ENCODE data around the gene SUMO2.
A peak's percentile ranks its signal among the peaks of the same experiment; 100 is the strongest.

Gene SUMO2

DNA sequence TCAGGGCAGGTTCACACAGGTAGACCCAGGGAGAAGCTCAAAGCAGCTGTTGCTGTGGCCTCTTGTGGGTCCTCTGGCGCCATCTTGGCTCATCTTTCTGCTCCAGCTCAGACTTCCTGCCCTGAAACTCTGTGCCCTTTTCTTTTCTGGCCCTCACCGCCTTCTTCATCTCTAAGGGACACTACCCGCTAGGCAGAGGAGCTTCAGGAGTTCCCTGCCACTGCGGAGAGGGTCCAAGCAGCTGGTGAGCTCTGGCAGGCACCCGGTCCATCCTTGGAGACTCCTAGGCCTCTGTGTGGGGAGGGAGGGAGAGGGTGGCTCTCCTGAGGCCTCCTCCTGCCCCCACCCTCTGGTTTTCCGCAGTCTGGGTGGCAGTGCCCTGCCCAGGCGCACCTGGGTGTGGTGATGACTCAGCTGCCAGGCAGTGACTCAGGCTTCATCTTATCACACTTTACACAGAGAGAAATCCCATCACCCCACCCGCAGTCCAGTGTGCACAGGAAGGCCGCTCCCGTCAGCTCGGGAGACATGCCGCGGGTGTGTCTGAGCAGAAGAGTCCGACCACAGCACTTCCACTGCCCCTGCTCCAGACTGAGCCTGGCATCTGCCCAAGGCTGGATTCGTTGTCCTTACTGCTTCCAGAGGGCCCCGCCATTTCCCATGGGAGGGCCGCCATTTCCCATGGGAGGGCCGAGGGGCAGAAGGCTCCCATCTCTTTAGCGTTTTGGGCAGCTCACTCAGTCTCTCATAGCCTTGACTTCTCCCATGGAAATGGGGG is 58.5 kb downstream of the SUMO2 start:
- DNase-seq (ENCODE audit: low read depth) = peak; percentile 41

DNA sequence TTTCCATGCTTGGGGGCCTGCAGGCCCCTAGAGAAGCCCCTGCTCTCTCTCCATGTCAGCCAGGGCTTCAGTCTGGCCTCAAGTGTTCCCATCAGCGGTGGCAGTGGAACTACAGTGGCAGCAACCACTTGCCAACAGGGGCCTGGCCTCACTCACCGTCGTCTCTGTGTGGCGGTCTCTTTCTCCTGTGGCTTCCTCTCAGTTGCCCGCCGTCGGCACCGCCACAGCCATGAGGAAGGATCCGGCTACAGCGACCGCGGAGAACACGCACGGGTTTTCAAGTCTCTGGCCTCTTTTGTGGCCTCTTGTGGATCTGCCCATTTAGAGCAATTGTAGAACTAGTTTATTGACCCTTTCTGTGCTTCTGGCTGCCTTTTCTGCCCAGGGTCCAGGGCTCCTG is 64.5 kb downstream of the SUMO2 start:
- DNase-seq (ENCODE audit: low read depth) = no peak

DNA sequence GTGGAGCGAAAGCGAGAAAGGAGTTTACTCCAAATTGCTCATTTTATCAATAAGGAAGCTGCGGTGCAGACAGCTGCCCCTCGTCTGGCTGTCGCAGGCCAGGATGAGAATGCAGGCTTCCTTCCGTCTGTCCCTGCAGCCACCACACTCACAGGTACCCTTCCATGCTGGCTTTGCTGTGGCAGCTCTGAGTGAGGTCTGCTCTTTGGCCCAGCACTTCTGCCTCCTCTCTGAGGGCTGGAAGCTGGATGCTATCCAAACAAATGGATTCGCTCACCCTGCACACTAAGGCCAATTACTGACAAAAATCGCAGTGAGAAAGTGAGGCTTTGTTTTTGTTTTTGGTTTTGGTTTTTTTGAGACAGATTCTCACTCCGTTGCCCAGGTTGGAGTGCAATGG is 66.0 kb downstream of the SUMO2 start:
- no peak for DNase-seq (ENCODE audit: low read depth)

Measured in stimulated activated CD8-positive, alpha-beta memory T cell treated with anti-CD3 and anti-CD28 coated beads, Interleukin-4, amount 100 ng/mL, for 24 hours (primary cell).